DOHH2 (cell line): Measurements from ENCODE around the gene SGCD.

Source experiments
- CTCF ChIP-seq: fragments of 200-600 bp; sonication (generic); IDR thresholded peaks from one replicate; pipeline ENCODE4 v1.5.1; 2014; ENCODE audit warnings: antibody characterized with exemption, mild to moderate bottlenecking, low read depth, low read length; ENCODE audit not compliant: poor library complexity, severe bottlenecking
- EZH2phosphoT487 ChIP-seq: fragments of 200-600 bp; sonication (generic); IDR thresholded peaks from 2 replicates; pipeline ENCODE4 v1.6.1; 2017; ENCODE audit warnings: borderline replicate concordance, mild to moderate bottlenecking, antibody characterized with exemption, low read length, moderate library complexity, mixed read lengths

- no peak for TF ChIP-seq CTCF
- TF ChIP-seq EZH2phosphoT487: no peak
Measured at GRCh38 chr5:156623381-156624040, 296.5 kb downstream of the SGCD start.
